Gastrocnemius medialis (tissue), 4 donors: ENCODE data around the gene CFAP100.

Experiments
- POLR2A ChIP-seq, 2 donors: fragments of 450-650 bp; IDR thresholded peaks; one replicate each; pipeline ENCODE4 v1.6.1; 2017; ENCODE audit warnings: antibody characterized with exemption in 2 of 2, mild to moderate bottlenecking in 2 of 2, moderate library complexity in 2 of 2
- TF ChIP-seq, protein P1 (sequence below), 5 experiments: fragments of 450-650 bp in 3 of 5; fragments of 200-600 bp in 2 of 5; sonication (generic) in 2 of 5; IDR thresholded peaks in 4 of 5; conservative IDR thresholded peaks in 1 of 5; 1 replicate in 4 of 5; 2 replicates in 1 of 5; pipeline ENCODE4 v1.5.1; 2016 to 2019; ENCODE audit warnings: antibody characterized with exemption in 5 of 5, mild to moderate bottlenecking in 3 of 5, moderate library complexity in 3 of 5

DNA sequence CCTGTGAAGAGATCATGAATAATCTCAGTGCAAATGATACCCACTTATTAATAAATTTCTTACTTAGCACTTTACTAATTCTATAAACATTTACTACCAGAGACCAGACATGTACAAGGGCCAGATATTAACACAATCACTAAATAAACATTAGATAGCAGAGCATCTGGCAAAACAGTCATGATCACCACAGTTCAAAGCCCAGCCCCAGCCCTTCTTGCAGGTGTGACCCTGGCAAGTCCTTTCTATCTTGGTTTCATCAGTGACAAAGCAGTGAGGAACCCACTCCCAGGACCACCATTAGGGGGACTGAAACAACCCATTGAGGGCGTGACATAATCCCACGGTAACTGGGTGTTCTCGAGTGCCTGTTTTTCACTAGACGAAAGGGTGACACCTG is 69.4 kb downstream of the CFAP100 start:
- TF ChIP-seq POLR2A (IDR thresholded peaks at IDR 0.05), result no peak
- TF ChIP-seq, protein P1, sequence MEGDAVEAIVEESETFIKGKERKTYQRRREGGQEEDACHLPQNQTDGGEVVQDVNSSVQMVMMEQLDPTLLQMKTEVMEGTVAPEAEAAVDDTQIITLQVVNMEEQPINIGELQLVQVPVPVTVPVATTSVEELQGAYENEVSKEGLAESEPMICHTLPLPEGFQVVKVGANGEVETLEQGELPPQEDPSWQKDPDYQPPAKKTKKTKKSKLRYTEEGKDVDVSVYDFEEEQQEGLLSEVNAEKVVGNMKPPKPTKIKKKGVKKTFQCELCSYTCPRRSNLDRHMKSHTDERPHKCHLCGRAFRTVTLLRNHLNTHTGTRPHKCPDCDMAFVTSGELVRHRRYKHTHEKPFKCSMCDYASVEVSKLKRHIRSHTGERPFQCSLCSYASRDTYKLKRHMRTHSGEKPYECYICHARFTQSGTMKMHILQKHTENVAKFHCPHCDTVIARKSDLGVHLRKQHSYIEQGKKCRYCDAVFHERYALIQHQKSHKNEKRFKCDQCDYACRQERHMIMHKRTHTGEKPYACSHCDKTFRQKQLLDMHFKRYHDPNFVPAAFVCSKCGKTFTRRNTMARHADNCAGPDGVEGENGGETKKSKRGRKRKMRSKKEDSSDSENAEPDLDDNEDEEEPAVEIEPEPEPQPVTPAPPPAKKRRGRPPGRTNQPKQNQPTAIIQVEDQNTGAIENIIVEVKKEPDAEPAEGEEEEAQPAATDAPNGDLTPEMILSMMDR (IDR thresholded peaks at IDR 0.05 in 4 of 5, conservative IDR thresholded peaks at IDR 0.05 in 1 of 5), result no peak
